ENCODE measurements around the gene POMT1. TPM values are rescaled to one million over a fixed set of nuclear protein-coding genes. Genes with fewer than 3 reads are reported as not detected.

POMT1 gene
- total RNA-seq, 2 experiments from 2014 or later, result 4.7 to 27.1 TPM

DNA sequence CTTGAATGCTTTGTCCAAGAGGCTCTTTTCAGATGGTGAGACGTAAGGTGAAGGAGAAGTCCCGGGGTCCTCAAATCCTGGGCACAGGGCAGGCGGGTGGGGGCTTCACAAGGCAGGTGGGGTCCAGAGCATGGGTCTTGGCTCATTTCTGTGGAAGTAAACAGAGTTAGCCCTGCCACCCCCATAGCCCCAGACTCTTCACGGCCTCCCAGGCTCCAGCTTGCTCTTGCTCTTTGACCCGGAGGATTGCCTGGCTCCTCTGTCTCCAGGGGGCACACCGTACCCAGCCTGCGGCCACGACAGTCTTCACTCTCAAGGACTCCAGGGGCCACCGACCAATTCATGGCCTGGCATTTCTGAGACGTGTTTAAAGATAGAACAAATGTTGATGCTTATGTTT lies 28.8 kb upstream of the POMT1 start:
- Histone ChIP-seq H3K4me3 (ENCODE audit: low read depth, low read length, poor library complexity, severe bottlenecking) (no peak overlapping the region), H3K79me2 (ENCODE audit: insufficient read depth, low read depth, low read length) (no peaks in the 10 kb centered on the region; the same call in 1 of the 2 replicates), H3K9me3 (ENCODE audit: low read length) (no peaks in the 10 kb centered on the region), H3K4me1 (ENCODE audit: insufficient read depth, low read length, poor library complexity, severe bottlenecking) (no peaks in the 10 kb centered on the region), H2AFZ (ENCODE audit: low read length) (no peak overlapping the region), H3K27ac (ENCODE audit: low read depth, low read length, poor library complexity, severe bottlenecking) (no peak overlapping the region), H3K4me2 (ENCODE audit: low read length) (no peak overlapping the region), H3K36me3 (ENCODE audit: insufficient read depth, low read length) (peaks cover 97% of the 10 kb centered on the region), H3K9me2 (ENCODE audit: insufficient read depth, low read length) (no peaks in the 10 kb centered on the region), H4K20me1 (ENCODE audit: insufficient read depth, low read length) (no peaks in the 10 kb centered on the region)
- ChIA-PET POLR2A (interaction anchor here (0.6 kb wide), 1 partner anchor 276 kb away, joined by 3 read pairs; no protein-coding TSS in a partner anchor), CTCF (ENCODE audit: unreplicated experiment) (no interaction called here)
- intact Hi-C loops (cut with micrococcal nuclease; ENCODE audit: unreplicated experiment), result no loop called here
- no peak for TF ChIP-seq EZH2phosphoT487 (IDR thresholded peaks at IDR 0.05; ENCODE audit: borderline replicate concordance, low read depth, low read length)
- TF ChIP-seq, protein P1, sequence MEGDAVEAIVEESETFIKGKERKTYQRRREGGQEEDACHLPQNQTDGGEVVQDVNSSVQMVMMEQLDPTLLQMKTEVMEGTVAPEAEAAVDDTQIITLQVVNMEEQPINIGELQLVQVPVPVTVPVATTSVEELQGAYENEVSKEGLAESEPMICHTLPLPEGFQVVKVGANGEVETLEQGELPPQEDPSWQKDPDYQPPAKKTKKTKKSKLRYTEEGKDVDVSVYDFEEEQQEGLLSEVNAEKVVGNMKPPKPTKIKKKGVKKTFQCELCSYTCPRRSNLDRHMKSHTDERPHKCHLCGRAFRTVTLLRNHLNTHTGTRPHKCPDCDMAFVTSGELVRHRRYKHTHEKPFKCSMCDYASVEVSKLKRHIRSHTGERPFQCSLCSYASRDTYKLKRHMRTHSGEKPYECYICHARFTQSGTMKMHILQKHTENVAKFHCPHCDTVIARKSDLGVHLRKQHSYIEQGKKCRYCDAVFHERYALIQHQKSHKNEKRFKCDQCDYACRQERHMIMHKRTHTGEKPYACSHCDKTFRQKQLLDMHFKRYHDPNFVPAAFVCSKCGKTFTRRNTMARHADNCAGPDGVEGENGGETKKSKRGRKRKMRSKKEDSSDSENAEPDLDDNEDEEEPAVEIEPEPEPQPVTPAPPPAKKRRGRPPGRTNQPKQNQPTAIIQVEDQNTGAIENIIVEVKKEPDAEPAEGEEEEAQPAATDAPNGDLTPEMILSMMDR (conservative IDR thresholded peaks at IDR 0.05; ENCODE audit: low read length), result no peak
- no TSS peak for BruUV-seq (replicated peaks)
- no peak for DNase-seq (ENCODE audit: low spot score)

DNA sequence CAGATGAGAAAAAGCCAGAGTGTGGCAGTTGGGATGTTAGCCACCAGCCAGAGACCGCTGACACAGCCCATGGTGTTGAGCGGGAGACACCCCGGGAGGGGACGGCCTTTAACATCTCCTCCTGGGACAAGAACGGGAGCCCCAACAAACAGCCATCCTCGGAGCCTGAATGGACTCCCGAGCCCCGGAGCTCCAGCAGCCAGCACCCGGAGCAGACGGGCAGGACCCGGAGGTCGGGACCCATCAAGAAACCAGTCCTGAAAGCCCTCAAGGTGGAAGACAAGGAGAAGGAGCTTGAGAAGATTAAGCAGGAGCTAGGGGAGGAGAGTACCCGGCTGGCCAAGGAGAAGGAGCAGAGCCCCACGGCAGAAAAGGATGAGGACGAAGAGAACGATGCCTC lies 28.0 kb upstream of the POMT1 start:
- Histone ChIP-seq H3K4me1 (ENCODE audit: insufficient read depth, low read length, poor library complexity, severe bottlenecking) (no peaks in the 10 kb centered on the region), H3K36me3 (ENCODE audit: insufficient read depth, low read length) (peaks cover 98% of the 10 kb centered on the region), H3K79me2 (ENCODE audit: insufficient read depth, low read depth, low read length) (no peaks in the 10 kb centered on the region; the same call in 1 of the 2 replicates), H2AFZ (ENCODE audit: low read length) (no peak overlapping the region), H4K20me1 (ENCODE audit: insufficient read depth, low read length) (no peaks in the 10 kb centered on the region), H3K4me3 (ENCODE audit: low read depth, low read length, poor library complexity, severe bottlenecking) (no peak overlapping the region), H3K9me2 (ENCODE audit: insufficient read depth, low read length) (no peaks in the 10 kb centered on the region), H3K4me2 (ENCODE audit: low read length) (no peak overlapping the region), H3K9me3 (ENCODE audit: low read length) (no peaks in the 10 kb centered on the region), H3K27ac (ENCODE audit: low read depth, low read length, poor library complexity, severe bottlenecking) (no peak overlapping the region)
- POLR2A ChIA-PET, result interaction anchor here (0.5 to 0.6 kb wide), 2 partner anchors 276 to 427 kb away, joined by 3 to 5 read pairs; no protein-coding TSS in a partner anchor
- CTCF ChIA-PET (ENCODE audit: unreplicated experiment), result no interaction called here
- no peak for DNase-seq (ENCODE audit: low spot score)
- TF ChIP-seq, protein P1 (conservative IDR thresholded peaks at IDR 0.05; ENCODE audit: low read length), result no peak
- no peak for TF ChIP-seq EZH2phosphoT487 (IDR thresholded peaks at IDR 0.05; ENCODE audit: borderline replicate concordance, low read depth, low read length)
- intact Hi-C loops (cut with micrococcal nuclease; ENCODE audit: unreplicated experiment), result no loop called here
- BruUV-seq (replicated peaks), result TSS peak; percentile 72

DNA sequence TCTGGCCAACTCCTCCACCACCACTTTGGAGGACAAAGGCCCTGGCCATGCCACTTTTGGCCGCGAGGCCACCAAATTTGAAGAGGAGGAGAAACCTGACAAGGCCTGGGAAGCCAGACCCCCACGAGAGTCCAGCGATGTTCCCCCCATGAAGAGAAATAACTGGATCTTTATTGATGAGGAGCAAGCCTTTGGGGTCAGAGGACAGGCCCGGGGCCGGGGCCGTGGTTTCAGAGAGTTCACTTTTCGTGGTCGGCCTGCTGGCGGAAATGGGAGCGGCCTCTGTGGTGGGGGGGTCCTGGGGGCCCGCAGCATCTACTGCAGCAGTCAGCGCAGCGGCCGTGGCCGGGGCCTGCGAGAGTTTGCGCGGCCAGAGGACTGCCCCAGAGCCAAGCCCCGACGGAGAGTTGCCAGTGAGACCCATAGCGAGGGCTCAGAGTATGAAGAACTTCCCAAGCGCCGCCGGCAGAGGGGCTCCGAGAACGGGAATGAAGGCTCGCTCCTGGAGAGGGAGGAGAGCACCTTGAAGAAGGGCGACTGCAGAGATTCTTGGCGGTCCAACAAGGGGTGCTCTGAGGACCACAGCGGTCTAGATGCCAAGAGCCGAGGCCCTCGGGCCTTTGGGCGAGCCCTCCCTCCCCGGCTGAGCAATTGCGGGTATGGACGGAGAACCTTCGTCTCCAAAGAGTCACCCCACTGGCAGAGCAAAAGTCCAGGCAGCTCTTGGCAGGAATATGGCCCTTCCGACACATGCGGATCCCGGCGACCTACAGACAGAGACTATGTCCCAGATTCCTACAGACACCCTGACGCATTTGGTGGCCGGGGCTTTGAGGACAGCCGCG lies 27.4 kb upstream of the POMT1 start:
- Histone ChIP-seq H4K20me1 (ENCODE audit: insufficient read depth, low read length) (no peaks in the 10 kb centered on the region), H3K4me1 (ENCODE audit: insufficient read depth, low read length, poor library complexity, severe bottlenecking) (no peaks in the 10 kb centered on the region), H3K79me2 (ENCODE audit: insufficient read depth, low read depth, low read length) (no peaks in the 10 kb centered on the region; the same call in 1 of the 2 replicates), H3K9me3 (ENCODE audit: low read length) (no peaks in the 10 kb centered on the region), H3K36me3 (ENCODE audit: insufficient read depth, low read length) (peaks cover 98% of the 10 kb centered on the region), H3K4me2 (ENCODE audit: low read length) (no peak overlapping the region), H2AFZ (ENCODE audit: low read length) (no peak overlapping the region), H3K4me3 (ENCODE audit: low read depth, low read length, poor library complexity, severe bottlenecking) (no peak overlapping the region), H3K27ac (ENCODE audit: low read depth, low read length, poor library complexity, severe bottlenecking) (no peak overlapping the region), H3K9me2 (ENCODE audit: insufficient read depth, low read length) (no peaks in the 10 kb centered on the region)
- intact Hi-C loops (cut with micrococcal nuclease; ENCODE audit: unreplicated experiment), result no loop called here
- no peak for DNase-seq (ENCODE audit: low spot score)
- ChIA-PET CTCF (ENCODE audit: unreplicated experiment) (no interaction called here), POLR2A (no interaction called here)
- no peak for TF ChIP-seq EZH2phosphoT487 (IDR thresholded peaks at IDR 0.05; ENCODE audit: borderline replicate concordance, low read depth, low read length)
- TF ChIP-seq, protein P1 (conservative IDR thresholded peaks at IDR 0.05; ENCODE audit: low read length), result no peak
- no TSS peak for BruUV-seq (replicated peaks)
